Uterus (tissue), 4 donors: ENCODE measurements around the gene KCNJ9. TPM values are rescaled to one million over a fixed set of nuclear protein-coding genes. Genes with fewer than 3 reads are reported as not detected.
A peak's percentile ranks its signal among the peaks of the same experiment; 100 is the strongest.

Source experiments
- DNase-seq, 2 donors: peaks; one replicate each; pipeline ENCODE4 v3.0.0-alpha.2; 2019 to 2020
- H3K27ac ChIP-seq, 2 donors: fragments of 200-600 bp; sonication (generic); 1 replicate in 1 of 2; 2 replicates in 1 of 2; pipeline ENCODE4 v1.5.1; 2016 to 2018
- H3K27me3 ChIP-seq, 2 donors: fragments of 200-600 bp; sonication (generic); one replicate each; pipeline ENCODE4 v1.5.1; 2018 to 2019; ENCODE audit warnings: control low read depth in 1 of 2
- H3K36me3 ChIP-seq, 2 donors: fragments of 200-600 bp; sonication (generic); one replicate each; pipeline ENCODE4 v1.5.1; 2019; ENCODE audit warnings: control low read depth in 1 of 2
- H3K4me1 ChIP-seq, 2 donors: fragments of 200-600 bp; sonication (generic); one replicate each; pipeline ENCODE4 v1.5.1; 2018 to 2019; ENCODE audit warnings: control low read depth in 1 of 2
- H3K4me3 ChIP-seq, 2 donors: fragments of 200-600 bp; sonication (generic); 1 replicate in 1 of 2; 2 replicates in 1 of 2; pipeline ENCODE4 v1.5.1; 2018 to 2019; ENCODE audit warnings: mild to moderate bottlenecking in 1 of 2
- H3K9me3 ChIP-seq, 2 donors: fragments of 200-600 bp; sonication (generic); one replicate each; pipeline ENCODE4 v1.5.1; 2019; ENCODE audit warnings: control low read depth in 1 of 2
- POLR2A ChIP-seq, 2 donors: fragments of 450-650 bp; IDR thresholded peaks; one replicate each; pipeline ENCODE4 v1.6.1; 2016; ENCODE audit warnings: antibody characterized with exemption in 2 of 2, mild to moderate bottlenecking in 1 of 2, moderate library complexity in 1 of 2
- intact Hi-C: fragments of 100-400 bp; cut with DNase I; formaldehyde crosslinking; loops from one replicate; pipeline ENCODE4 v1.15.1; 2023; ENCODE audit warnings: low total_unique reads
- total RNA-seq, 4 donors: library from RNA; depleted of rRNA in 3 of 4; stranded (reverse); fragments of >200 nt in 3 of 4; gene quantifications; one replicate each; pipeline versions ENCODE4 v1.1.0 to v1.2.4, GENCODE V29; 2014 to 2023
- TF ChIP-seq, protein P1 (sequence below), 4 experiments: fragments of 200-600 bp in 2 of 4; fragments of 450-650 bp in 2 of 4; sonication (generic) in 2 of 4; IDR thresholded peaks; one replicate each; pipeline ENCODE4 v1.5.1; 2016 to 2019; ENCODE audit warnings: antibody characterized with exemption in 4 of 4, mild to moderate bottlenecking in 2 of 4, moderate library complexity in 1 of 4
- donor health status: DM: yes; HTN: yes; CAD: no.

Gene KCNJ9
- total RNA-seq = under 1 TPM in 1 of 4 donors, not detected in 3; 0.28 TPM

DNA sequence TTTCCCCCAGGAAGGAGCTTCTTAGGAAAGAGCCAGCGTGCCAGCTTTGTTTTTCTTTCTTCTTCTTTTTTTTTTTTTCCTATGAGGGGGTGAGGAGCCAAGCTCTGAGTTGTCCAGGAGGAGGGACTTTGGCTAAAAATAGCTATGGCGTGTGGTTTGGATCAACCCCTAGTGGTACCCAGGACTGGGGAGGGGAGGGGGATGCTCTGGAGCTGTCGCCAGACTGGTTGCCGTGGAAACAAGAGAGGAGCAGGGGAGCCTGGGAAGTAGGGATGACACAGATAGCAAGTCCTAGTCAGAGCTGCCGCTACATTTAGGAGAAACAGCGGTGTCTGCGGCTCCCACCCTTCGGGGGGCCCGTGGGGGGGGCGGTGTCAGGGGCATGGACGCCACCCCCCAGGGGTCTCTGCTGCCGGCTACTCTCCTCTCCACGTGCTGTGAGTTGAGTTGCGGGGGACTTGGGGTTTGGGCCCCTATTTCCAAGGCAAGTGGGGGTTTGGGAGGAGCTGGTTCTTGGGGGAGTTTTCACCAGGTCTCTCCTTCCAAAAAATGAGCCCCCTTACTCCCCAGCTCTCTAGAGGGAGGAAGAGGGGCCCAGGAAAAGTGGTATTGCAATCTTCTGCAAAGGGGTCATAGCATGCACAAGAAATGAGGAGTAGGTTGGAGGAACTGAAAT is at the start of gene KCNJ9:
Gene KCNJ9, plus strand, starts transcription at position 278 of the 676 bp plus-strand sequence. CDS start 2,493 bp downstream, outside the sequence.
- no peaks in the 10 kb centered on the region for H3K36me3 ChIP-seq
- peaks cover 0 to 13% of the 10 kb centered on the region in 2 donors for H3K27me3 ChIP-seq
- no peak for TF ChIP-seq POLR2A (IDR thresholded peaks at IDR 0.05)
- TF ChIP-seq, protein P1, sequence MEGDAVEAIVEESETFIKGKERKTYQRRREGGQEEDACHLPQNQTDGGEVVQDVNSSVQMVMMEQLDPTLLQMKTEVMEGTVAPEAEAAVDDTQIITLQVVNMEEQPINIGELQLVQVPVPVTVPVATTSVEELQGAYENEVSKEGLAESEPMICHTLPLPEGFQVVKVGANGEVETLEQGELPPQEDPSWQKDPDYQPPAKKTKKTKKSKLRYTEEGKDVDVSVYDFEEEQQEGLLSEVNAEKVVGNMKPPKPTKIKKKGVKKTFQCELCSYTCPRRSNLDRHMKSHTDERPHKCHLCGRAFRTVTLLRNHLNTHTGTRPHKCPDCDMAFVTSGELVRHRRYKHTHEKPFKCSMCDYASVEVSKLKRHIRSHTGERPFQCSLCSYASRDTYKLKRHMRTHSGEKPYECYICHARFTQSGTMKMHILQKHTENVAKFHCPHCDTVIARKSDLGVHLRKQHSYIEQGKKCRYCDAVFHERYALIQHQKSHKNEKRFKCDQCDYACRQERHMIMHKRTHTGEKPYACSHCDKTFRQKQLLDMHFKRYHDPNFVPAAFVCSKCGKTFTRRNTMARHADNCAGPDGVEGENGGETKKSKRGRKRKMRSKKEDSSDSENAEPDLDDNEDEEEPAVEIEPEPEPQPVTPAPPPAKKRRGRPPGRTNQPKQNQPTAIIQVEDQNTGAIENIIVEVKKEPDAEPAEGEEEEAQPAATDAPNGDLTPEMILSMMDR (IDR thresholded peaks at IDR 0.05) = no peak
- no peak within 1 kb of the TSS for H3K27ac ChIP-seq
- no peak for DNase-seq
- no peaks in the 10 kb centered on the region for H3K4me1 ChIP-seq
- H3K9me3 ChIP-seq = no peaks in the 10 kb centered on the region
- H3K4me3 ChIP-seq = no peak within 1 kb of the TSS
- intact Hi-C loops = no loop called here

DNA sequence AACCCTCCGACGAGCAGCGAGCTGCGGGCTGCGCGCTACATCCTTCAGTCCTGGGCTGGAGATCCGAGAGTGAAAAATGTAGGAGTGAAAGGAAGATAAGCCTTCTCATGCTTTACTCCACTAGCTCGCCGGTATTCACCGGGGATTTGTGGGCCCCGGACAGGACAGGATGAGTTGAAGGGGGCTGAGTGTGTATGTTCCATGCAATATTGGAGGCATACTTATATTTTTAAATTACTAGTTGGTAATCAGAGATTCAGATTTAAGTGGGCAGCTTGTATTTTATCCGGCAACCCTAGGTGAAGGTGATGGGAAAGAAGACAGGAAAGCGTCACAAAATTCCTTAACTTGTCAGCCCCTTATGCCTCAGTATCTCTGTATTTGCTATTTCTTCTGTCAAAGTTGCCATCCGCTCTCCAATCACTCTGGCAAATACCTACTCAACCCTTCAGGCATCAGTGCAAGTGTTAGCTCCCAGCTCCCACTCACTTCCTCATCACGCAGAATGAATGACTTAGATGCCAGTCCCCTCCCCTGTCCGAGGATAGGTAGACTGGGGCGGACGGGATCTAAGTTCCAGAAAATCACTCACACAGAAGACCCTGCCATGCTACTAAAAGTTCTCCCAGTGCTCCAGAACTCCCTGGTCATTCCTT is 49.0 kb upstream of the KCNJ9 start:
- Histone ChIP-seq H3K27ac (peak overlapping the region; percentile 74 to 76), H3K4me1 (peaks cover 0 to 6% of the 10 kb centered on the region in 2 donors), H3K27me3 (no peaks in the 10 kb centered on the region), H3K36me3 (no peaks in the 10 kb centered on the region), H3K9me3 (no peaks in the 10 kb centered on the region), H3K4me3 (peak overlapping the region; percentile 64 to 83)
- DNase-seq = no peak
- no peak for TF ChIP-seq POLR2A (IDR thresholded peaks at IDR 0.05)
- TF ChIP-seq, protein P1 (IDR thresholded peaks at IDR 0.05) = no peak
- intact Hi-C loops = no loop called here

DNA sequence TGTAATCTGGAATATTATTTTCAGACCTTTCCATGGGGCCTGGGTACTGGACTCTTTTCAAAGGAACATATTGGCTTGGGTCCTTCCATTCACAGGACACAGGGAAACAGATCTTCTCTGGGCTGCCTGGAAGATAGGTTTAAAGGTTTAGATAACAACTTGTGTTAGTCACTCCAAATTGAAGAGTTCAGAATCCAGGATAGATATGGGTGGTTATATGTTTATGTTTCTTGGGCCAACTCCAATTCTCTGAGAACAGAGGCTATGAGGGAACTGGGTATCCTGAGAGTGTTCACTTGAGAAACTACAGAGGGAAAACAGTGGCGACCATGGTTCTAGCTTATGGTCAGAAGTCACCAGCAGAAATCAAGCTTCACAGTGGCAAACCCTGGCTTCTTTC is 40.9 kb upstream of the KCNJ9 start:
- no peak for DNase-seq
- Histone ChIP-seq H3K9me3 (no peaks in the 10 kb centered on the region), H3K36me3 (no peaks in the 10 kb centered on the region), H3K27me3 (no peaks in the 10 kb centered on the region), H3K27ac (no peak overlapping the region), H3K4me3 (no peak overlapping the region), H3K4me1 (no peaks in the 10 kb centered on the region)
- intact Hi-C loops = no loop called here
- TF ChIP-seq POLR2A (IDR thresholded peaks at IDR 0.05) = no peak
- TF ChIP-seq, protein P1 (IDR thresholded peaks at IDR 0.05) = no peak

DNA sequence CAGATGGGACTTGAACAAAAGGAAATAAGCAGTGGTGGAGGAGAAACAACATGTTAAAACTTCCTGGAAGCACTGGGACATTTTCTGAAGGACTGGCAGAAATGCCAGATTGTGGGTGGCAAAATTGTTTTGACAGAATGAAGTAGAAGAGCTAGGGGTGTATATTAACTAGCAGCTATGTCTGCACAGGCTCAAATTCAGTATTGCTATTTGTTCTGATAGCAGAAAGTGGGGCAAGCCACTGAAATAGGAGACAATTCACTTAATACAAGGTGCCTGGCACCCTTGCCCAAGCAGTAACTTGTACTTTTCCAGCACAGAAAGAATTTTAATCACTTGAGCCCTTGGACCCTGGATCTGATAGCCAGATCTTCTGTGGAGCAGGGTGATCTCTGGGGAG is 37.8 kb upstream of the KCNJ9 start:
- no peak for TF ChIP-seq POLR2A (IDR thresholded peaks at IDR 0.05)
- TF ChIP-seq, protein P1 (IDR thresholded peaks at IDR 0.05) = no peak
- Histone ChIP-seq H3K27ac (no peak overlapping the region), H3K4me3 (no peak overlapping the region), H3K36me3 (no peaks in the 10 kb centered on the region), H3K4me1 (no peaks in the 10 kb centered on the region), H3K27me3 (no peaks in the 10 kb centered on the region), H3K9me3 (no peaks in the 10 kb centered on the region)
- intact Hi-C loops = no loop called here
- DNase-seq = no peak

DNA sequence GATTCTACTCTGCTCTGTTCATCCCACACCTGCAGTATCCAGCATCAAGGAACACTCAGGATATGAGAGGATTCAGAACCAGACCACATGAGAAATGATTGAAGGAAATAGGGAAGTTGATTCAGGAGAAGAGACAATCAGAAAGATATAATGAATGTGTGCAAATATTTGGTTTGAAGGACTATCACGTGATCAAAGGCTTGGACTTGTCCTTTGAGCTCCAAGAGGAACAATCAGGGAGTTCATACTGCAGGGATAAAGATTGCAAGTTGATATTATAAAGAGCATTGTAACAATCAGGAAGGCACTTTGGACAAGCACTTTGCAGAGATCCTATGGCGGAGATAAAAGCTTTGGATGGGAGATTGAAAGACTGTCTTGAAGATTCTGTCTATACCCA is 35.7 kb upstream of the KCNJ9 start:
- no peak for DNase-seq
- no peak overlapping the region for H3K27ac ChIP-seq
- intact Hi-C loops = no loop called here

More for the DNA sequence above, 35.7 kb upstream of the KCNJ9 start:
- Histone ChIP-seq H3K36me3 (no peaks in the 10 kb centered on the region), H3K27me3 (no peaks in the 10 kb centered on the region), H3K4me1 (no peaks in the 10 kb centered on the region), H3K9me3 (no peaks in the 10 kb centered on the region), H3K4me3 (no peak overlapping the region)
- TF ChIP-seq, protein P1 (IDR thresholded peaks at IDR 0.05) = no peak
- no peak for TF ChIP-seq POLR2A (IDR thresholded peaks at IDR 0.05)
